Measurements from ENCODE around the gene YARS2. TPM values are rescaled to one million over a fixed set of nuclear protein-coding genes. Genes with fewer than 3 reads are reported as not detected.
A peak's percentile ranks its signal among the peaks of the same experiment; 100 is the strongest.

The YARS2 gene
- total RNA-seq, 1 donor from 2014 or later: 29.2 TPM

DNA sequence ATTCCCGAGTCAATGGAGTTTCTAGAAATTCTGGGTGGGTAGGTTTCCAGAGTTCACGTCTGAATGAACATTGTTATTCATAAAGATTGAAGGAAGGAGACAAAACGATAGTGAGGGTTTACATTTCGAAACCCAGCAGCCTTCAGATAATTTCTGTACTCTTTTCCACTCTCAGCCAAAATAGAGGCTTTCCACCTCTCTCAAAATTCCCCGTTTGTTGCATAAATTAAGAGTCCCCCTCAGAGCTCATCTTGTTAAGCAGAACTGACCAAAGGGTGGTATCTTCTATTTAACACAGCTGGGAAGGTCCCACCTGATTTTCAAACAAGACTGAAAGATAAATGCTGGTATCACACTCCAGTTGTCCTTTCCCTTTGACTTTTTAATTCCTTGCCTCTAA lies 21.5 kb upstream of the YARS2 start:
- H3K36me3 ChIP-seq (ENCODE audit: control insufficient read depth, insufficient read depth, low read length): no peaks in the 10 kb centered on the region
- no peak for FAIRE-seq
- no peaks in the 10 kb centered on the region for H3K27me3 ChIP-seq (ENCODE audit: control insufficient read depth, insufficient read depth, low read length)
- TF ChIP-seq, protein P1, sequence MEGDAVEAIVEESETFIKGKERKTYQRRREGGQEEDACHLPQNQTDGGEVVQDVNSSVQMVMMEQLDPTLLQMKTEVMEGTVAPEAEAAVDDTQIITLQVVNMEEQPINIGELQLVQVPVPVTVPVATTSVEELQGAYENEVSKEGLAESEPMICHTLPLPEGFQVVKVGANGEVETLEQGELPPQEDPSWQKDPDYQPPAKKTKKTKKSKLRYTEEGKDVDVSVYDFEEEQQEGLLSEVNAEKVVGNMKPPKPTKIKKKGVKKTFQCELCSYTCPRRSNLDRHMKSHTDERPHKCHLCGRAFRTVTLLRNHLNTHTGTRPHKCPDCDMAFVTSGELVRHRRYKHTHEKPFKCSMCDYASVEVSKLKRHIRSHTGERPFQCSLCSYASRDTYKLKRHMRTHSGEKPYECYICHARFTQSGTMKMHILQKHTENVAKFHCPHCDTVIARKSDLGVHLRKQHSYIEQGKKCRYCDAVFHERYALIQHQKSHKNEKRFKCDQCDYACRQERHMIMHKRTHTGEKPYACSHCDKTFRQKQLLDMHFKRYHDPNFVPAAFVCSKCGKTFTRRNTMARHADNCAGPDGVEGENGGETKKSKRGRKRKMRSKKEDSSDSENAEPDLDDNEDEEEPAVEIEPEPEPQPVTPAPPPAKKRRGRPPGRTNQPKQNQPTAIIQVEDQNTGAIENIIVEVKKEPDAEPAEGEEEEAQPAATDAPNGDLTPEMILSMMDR (IDR thresholded peaks at IDR 0.05; ENCODE audit: insufficient read depth, low read length, severe bottlenecking): no peak
- no peak for DNase-seq (ENCODE audit: low read depth)
- no peak overlapping the region for H3K4me3 ChIP-seq (ENCODE audit: low read depth, low read length)

DNA sequence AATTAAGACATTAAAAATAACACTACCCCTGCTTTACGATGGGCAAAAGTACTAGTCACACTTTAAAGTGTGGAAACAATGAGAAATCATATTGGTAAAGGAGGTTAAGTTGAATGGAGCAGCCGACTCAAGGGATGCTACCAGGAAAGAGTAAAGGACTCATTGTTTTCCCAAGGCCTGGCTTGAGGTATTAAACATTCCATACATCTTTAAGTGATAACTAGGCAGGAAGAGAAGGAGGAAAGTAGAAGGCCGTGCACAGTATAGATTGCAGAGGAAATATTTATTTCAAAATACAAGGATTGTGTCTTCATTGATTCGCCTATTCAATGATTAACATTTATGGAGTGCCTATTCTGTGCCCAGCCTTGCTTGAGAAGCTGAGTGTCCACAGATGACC lies 20.6 kb upstream of the YARS2 start:
- TF ChIP-seq, protein P1 (IDR thresholded peaks at IDR 0.05; ENCODE audit: insufficient read depth, low read length, severe bottlenecking): no peak
- H3K36me3 ChIP-seq (ENCODE audit: control insufficient read depth, insufficient read depth, low read length): no peaks in the 10 kb centered on the region
- DNase-seq (ENCODE audit: low read depth) (peak; percentile 48), FAIRE-seq (no peak)
- H3K27me3 ChIP-seq (ENCODE audit: control insufficient read depth, insufficient read depth, low read length): no peaks in the 10 kb centered on the region
- no peak overlapping the region for H3K4me3 ChIP-seq (ENCODE audit: low read depth, low read length)

GRCh38 chr12:32773691-32774090 lies 18.0 kb upstream of the YARS2 start:
- no peaks in the 10 kb centered on the region for H3K27me3 ChIP-seq (ENCODE audit: control insufficient read depth, insufficient read depth, low read length)
- TF ChIP-seq, protein P1 (IDR thresholded peaks at IDR 0.05; ENCODE audit: insufficient read depth, low read length, severe bottlenecking): no peak
- FAIRE-seq (no peak), DNase-seq (ENCODE audit: low read depth) (no peak)
- H3K36me3 ChIP-seq (ENCODE audit: control insufficient read depth, insufficient read depth, low read length): no peaks in the 10 kb centered on the region
- H3K4me3 ChIP-seq (ENCODE audit: low read depth, low read length): no peak overlapping the region

- Histone ChIP-seq H3K4me3 (ENCODE audit: low read depth, low read length) (no peak overlapping the region), H3K36me3 (ENCODE audit: control insufficient read depth, insufficient read depth, low read length) (no peaks in the 10 kb centered on the region), H3K27me3 (ENCODE audit: control insufficient read depth, insufficient read depth, low read length) (no peaks in the 10 kb centered on the region)
- DNase-seq (ENCODE audit: low read depth) (no peak), FAIRE-seq (no peak)
- TF ChIP-seq, protein P1 (IDR thresholded peaks at IDR 0.05; ENCODE audit: insufficient read depth, low read length, severe bottlenecking): no peak
Observed at GRCh38 chr12:32770141-32770540, 14.4 kb upstream of the YARS2 start.

DNA sequence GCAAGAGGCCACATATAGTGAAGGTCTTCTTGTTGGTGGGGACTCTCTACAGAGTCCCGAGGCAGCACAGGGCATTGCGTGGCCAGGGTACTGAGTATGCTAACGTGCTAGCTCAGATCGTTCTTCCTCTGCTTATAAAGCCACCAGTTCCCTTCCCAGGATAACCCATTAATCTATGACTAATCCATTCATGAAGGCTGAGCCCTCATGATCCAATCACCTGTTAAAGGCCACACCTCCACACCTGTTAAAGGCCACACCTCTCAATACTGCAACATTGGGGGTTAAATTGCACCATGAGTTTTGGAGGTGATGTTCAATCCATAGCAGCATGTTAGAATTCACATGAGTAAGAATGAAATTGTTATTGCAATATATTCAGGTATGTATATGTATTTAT lies 12.8 kb upstream of the YARS2 start:
- TF ChIP-seq, protein P1 (IDR thresholded peaks at IDR 0.05; ENCODE audit: insufficient read depth, low read length, severe bottlenecking): no peak
- H3K4me3 ChIP-seq (ENCODE audit: low read depth, low read length): no peak overlapping the region
- FAIRE-seq (no peak), DNase-seq (ENCODE audit: low read depth) (no peak)
- no peaks in the 10 kb centered on the region for H3K36me3 ChIP-seq (ENCODE audit: control insufficient read depth, insufficient read depth, low read length)
- no peaks in the 10 kb centered on the region for H3K27me3 ChIP-seq (ENCODE audit: control insufficient read depth, insufficient read depth, low read length)

- FAIRE-seq: no peak
- Histone ChIP-seq H3K36me3 (ENCODE audit: control insufficient read depth, insufficient read depth, low read length) (no peaks in the 10 kb centered on the region), H3K27me3 (ENCODE audit: control insufficient read depth, insufficient read depth, low read length) (no peaks in the 10 kb centered on the region), H3K4me3 (ENCODE audit: low read depth, low read length) (no peak overlapping the region)
- TF ChIP-seq, protein P1 (IDR thresholded peaks at IDR 0.05; ENCODE audit: insufficient read depth, low read length, severe bottlenecking): no peak
- no peak for DNase-seq (ENCODE audit: low read depth)
Observed at GRCh38 chr12:32765906-32766305, 10.2 kb upstream of the YARS2 start.

Data from bronchial epithelial cell (primary cell).